Pons (tissue), 1 donor: ENCODE results near the gene CD84.
"Not testable (repeated sequence)": the region's sequence is repeated elsewhere in the genome, so short reads cannot be mapped to it uniquely, and the experiment has no call there.

Experiments
- DNase-seq: peaks from one replicate; pipeline ENCODE4 v3.0.0-alpha.2; 2016; ENCODE audit warnings: low spot score

Gene CD84

DNA sequence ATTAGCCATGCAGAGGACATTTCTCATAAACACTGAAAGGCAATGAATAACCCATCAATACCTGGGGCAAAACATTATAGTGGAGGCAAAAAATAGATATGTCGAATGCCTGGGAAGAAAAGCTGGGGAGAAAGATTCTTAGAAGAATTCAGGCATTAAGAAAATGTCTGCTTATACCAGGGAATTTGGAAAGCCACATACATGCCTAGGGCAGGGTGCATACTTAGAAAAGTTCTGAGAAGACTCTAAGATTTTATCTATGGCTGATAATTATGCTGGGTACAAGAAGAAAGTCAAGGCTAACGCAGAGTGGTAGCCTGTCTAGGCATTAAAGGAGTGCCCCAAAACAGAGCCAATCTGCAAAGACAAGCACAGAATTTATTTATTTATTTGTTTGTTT is 74.6 kb downstream of the CD84 start:
- no peak for DNase-seq

DNA sequence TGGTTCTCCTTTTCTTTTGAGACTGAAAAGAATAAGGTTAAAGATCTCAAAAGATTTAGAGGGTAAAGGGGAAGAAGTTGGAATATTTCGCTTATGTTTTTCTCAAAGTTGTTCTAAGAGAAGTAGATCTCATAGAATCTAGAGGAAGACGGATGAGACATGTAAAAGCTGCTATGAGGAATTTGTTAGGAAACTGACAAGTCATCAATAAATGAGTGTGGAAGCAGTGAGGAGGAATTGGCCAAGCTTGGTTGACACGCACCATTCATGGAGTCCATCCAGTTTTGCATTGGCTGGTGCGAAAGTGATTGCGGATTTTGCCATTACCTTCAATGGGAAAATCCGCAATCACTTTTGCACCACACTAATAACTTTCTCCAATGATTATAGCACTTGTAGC is 76.2 kb downstream of the CD84 start:
- no peak for DNase-seq

DNA sequence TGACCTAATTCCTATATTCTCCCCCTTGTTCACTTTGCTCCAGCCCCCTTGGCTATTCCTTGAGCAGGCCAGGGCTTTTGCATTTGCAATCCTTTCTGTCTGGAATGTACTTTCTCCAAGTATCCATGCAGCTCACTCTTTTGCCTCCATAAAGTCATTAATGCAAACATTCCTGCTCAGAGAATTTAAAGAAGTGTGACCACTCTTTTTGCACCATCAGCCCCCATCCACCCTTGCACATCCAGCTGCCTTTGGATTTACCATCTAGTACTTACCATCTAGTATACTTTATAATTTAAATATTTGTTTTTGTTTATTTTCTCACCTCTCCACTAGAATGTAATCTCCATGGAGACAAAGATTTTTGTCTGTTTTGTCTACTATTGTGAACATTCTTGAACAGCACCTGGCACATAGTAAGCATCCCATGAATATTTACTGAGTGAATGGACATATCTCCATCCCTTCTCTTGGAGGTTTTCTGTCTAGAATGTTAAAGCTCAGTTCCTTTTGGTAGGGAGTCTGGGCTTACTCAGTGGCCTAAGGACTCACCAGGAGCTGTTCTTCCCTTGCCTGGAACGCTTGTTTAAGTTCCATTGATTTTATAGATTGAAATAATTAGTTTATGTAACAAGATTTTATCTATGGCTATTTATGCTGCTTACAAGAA is 78.8 kb downstream of the CD84 start:
- no peak for DNase-seq

DNA sequence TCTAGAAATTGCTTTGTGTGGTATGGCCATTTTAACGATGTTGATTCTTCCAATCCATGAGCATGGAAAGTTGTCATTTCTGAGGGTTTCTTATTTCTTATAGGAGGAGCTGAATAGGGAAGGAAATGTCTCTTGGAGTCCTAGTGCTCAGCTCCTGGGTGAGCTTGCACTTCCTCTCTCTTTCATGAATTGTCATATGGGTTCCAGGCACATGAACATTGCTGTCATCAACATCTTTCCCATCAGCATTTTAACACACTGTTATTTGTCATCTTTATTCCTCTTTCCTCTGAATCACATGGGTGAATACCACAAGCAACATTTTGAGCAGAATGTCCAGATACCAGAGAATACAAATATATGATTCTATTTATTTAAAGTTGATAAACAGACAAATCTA is 79.7 kb downstream of the CD84 start:
- peak; percentile 64 for DNase-seq

DNA sequence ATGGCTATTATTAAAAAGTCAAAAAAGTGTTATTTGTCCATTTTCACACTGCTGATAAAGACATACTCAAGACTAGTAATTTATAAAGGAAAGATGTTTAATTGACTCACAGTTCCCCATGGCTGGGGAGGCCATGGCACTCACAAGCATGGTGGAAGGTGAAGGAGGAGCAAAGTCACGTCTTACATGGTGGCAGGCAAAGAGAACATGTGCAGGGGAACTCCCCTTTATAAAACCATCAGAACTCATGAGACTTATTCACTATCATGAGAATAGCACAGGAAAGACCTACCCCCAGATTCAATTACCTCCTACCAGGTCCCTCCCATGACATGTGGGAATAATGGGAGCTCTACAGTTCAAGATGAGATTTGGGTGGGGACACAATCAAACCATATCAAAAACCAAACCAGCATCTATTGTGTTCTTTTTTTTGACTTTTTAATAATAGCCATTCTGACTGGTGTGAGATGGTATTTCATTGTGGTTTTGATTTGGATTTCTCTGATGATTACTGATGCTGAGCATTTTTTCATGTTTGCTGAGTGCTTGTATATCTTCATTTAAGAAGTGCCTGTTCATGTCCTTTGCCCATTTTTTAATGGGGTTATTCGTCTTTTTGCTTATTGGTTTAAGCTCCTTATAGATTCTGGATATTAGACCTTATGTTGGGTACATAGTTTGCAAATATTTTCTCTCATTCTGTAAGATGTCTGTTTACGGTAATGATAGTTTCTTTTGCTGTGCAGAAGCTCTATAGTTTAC is 80.8 kb downstream of the CD84 start:
- not testable (repeated sequence) for DNase-seq

DNA sequence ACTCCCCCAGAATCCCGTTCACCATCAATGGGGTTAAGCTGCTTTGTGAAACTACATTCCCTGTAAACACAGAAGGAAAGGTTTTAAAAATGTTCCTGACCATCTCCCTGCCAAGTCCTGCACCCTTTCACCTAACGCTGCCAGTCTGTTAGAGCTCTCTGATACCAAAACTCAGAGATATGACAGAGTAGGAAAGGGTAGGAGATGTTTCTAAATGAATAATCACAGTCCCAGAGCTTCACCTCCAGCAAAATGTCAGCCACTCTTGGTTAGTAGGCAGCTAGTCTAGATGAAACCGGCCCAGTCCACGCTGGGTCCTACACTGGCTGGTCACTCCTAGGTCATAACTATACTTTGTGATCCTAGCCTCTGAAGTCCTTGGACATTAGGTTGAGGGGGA is 83.0 kb downstream of the CD84 start:
- DNase-seq = no peak

DNA sequence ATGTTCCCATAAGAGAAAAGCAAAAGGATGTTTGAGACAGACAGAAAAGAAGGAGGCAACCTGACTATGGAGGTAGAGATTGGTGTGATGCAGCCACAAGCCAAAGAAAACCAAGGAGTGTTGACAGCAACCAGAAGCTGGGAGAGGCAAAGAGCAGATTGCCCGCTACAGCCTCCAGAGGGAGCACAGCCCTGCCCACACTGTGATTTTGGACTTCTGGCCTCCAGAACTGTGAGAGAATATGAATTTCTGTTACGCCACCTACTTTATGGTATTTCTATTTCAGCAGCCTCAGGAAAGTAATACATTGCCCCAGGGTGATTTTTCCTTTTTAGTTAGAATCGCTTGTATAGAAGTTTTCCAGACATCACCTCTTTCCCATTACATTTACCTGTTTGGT is 84.7 kb downstream of the CD84 start:
- DNase-seq = no peak

DNA sequence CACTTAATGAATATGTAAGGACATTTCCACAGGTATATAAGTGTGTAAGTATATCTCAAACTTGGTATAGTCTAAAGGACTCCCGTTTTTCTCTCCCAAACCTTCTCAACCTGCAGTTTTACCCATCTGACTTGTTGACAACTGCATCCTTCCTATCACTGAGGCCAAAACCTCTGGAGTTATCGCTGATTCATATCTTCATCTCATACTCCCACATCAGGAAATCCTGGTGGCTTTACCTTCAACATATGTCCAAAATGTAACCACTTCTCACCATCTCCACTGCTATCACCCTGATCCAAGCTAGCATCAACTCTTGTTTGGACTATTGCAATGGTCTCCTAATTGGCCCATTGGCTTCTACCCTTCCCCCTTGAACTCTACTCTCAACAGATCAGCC is 86.7 kb downstream of the CD84 start:
- DNase-seq = no peak

DNA sequence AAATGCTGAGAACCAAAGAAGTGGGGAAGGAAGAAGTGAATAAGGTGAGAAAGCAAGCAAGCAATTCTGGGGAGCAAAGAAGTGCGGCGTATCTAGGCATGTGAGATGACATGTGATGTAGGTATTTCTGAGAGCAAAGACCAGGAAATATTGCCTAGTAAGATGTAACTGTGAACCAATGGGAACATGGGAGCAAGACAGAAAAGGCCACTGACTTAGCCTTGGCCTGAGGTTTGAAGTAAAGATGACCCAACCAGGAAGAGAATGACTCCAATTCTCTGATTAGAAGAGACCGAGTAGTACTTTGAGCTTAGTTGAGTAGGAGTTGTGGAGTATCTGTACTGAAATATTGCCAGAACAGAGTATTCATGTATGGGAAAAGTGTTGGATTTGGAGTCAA is 87.3 kb downstream of the CD84 start:
- no peak for DNase-seq
